ENCODE measurements around the gene NRROS. TPM values are rescaled to one million over a fixed set of nuclear protein-coding genes. Genes with fewer than 3 reads are reported as not detected.

Gene NRROS
- total RNA-seq, 1 donor from 2014 or later, result 0.42 TPM

DNA sequence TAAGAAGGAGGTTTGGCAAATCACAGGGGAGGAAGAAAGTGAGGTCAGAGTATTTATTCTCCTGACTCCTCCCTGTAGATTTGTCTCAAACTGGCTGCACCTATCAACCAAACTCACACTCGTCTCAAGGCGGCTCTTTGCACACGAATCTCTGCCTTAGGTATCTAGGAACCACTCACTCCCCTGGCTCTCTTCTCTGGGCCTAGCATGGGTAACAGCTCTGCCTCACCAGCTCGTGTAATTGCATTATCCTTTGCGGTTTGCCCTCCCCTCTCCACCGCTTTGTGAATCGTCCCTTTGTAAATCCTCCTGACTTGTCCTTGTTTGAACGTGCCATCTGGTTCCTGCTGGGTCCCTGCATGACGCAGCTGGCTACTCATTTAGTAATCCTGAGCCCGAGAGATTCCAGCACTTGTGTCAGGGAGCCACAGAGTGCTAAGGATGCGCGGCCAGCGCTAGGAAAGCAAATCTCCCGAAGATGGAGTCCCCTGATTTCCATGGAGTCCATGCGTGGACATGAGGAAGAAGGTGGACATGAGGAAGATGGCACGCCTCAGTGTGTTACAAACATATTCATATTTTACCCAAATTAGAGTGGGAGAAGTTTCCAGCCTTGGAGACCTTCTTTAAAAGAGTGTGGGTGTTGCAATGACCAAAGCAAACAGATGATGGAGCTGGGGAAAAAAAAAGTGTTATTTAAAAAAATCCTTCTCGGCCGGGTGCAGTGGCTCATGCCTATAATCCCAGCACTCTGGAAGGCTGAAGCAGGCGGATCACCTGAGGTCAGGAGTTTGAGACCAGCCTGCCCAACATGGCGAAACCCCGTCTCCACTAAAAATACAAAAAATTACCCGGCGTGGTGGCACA is 26.7 kb downstream of the NRROS start:
- Mint-ChIP-seq H3K9me3 (ENCODE audit: unreplicated experiment) (peaks cover 11% of the 10 kb centered on the region), H3K4me1 (ENCODE audit: low read depth, unreplicated experiment) (peaks cover 17% of the 10 kb centered on the region), H3K36me3 (ENCODE audit: unreplicated experiment) (no peaks in the 10 kb centered on the region), H3K4me3 (ENCODE audit: unreplicated experiment) (peak overlapping the region; percentile 76), H3K27ac (ENCODE audit: unreplicated experiment) (peak overlapping the region; percentile 99), H3K27me3 (ENCODE audit: unreplicated experiment) (peaks cover 7% of the 10 kb centered on the region)
- peak; percentile 78 for DNase-seq
- no peak for TF ChIP-seq CTCF (IDR thresholded peaks at IDR 0.05; ENCODE audit: partially characterized antibody, unreplicated experiment)

GRCh38 chr3:196667056-196667825 is 27.7 kb downstream of the NRROS start:
- no peak for DNase-seq
- Mint-ChIP-seq H3K4me3 (ENCODE audit: unreplicated experiment) (no peak overlapping the region), H3K36me3 (ENCODE audit: unreplicated experiment) (no peaks in the 10 kb centered on the region), H3K4me1 (ENCODE audit: low read depth, unreplicated experiment) (peaks cover 17% of the 10 kb centered on the region), H3K9me3 (ENCODE audit: unreplicated experiment) (peaks cover 11% of the 10 kb centered on the region), H3K27ac (ENCODE audit: unreplicated experiment) (no peak overlapping the region), H3K27me3 (ENCODE audit: unreplicated experiment) (peaks cover 7% of the 10 kb centered on the region)
- TF ChIP-seq CTCF (IDR thresholded peaks at IDR 0.05; ENCODE audit: partially characterized antibody, unreplicated experiment), result no peak

GRCh38 chr3:196670339-196670738 is 30.8 kb downstream of the NRROS start:
- no peak overlapping the region for H3K4me3 Mint-ChIP-seq (ENCODE audit: unreplicated experiment)

DNA sequence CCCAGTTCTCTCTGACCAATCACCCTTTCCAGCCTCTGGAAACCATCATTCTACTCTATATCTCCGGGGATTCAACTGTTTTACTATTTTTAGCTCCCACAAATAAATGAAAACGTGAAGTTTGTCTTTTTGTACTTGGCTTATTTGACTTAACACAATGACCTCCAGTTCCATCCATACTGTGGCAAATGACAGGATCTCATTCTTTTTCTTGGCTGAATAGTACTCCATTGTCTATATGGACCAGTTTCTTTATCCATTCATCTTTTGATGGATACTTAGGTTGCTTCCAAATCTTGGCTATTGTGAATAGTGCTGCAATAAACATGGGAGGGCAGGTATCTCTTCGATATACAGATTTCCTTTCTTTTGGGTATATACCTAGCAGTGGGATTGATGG is 34.1 kb downstream of the NRROS start:
- no peaks in the 10 kb centered on the region for H3K9me3 Mint-ChIP-seq (ENCODE audit: unreplicated experiment)
- TF ChIP-seq CTCF (IDR thresholded peaks at IDR 0.05; ENCODE audit: partially characterized antibody, unreplicated experiment), result no peak
- DNase-seq, result no peak
- H3K36me3 Mint-ChIP-seq (ENCODE audit: unreplicated experiment), result no peaks in the 10 kb centered on the region
- H3K27ac Mint-ChIP-seq (ENCODE audit: unreplicated experiment), result no peak overlapping the region
- no peaks in the 10 kb centered on the region for H3K27me3 Mint-ChIP-seq (ENCODE audit: unreplicated experiment)
- H3K4me1 Mint-ChIP-seq (ENCODE audit: low read depth, unreplicated experiment), result peaks cover 4% of the 10 kb centered on the region
- H3K4me3 Mint-ChIP-seq (ENCODE audit: unreplicated experiment), result no peak overlapping the region

More at GRCh38 chr3:196670339-196670738, 30.8 kb downstream of the NRROS start:
- no peak for DNase-seq
- H3K4me1 Mint-ChIP-seq (ENCODE audit: low read depth, unreplicated experiment), result peaks cover 15% of the 10 kb centered on the region
- H3K27ac Mint-ChIP-seq (ENCODE audit: unreplicated experiment), result no peak overlapping the region
- peaks cover 10% of the 10 kb centered on the region for H3K9me3 Mint-ChIP-seq (ENCODE audit: unreplicated experiment)
- H3K36me3 Mint-ChIP-seq (ENCODE audit: unreplicated experiment), result no peaks in the 10 kb centered on the region
- no peak for TF ChIP-seq CTCF (IDR thresholded peaks at IDR 0.05; ENCODE audit: partially characterized antibody, unreplicated experiment)
- peaks cover 7% of the 10 kb centered on the region for H3K27me3 Mint-ChIP-seq (ENCODE audit: unreplicated experiment)

Measured in glutamatergic neuron (in vitro differentiated cells).